GM19463 (cell line): ENCODE results near the gene HOXA5.

Experiments used
- ATAC-seq: cut with Tn5 transposase; IDR thresholded peaks from one replicate; pipeline ENCODE4 v1.9.1; 2021; ENCODE audit warnings: mild to moderate bottlenecking, moderate library complexity; ENCODE audit not compliant: unreplicated experiment

HOXA5 gene

DNA sequence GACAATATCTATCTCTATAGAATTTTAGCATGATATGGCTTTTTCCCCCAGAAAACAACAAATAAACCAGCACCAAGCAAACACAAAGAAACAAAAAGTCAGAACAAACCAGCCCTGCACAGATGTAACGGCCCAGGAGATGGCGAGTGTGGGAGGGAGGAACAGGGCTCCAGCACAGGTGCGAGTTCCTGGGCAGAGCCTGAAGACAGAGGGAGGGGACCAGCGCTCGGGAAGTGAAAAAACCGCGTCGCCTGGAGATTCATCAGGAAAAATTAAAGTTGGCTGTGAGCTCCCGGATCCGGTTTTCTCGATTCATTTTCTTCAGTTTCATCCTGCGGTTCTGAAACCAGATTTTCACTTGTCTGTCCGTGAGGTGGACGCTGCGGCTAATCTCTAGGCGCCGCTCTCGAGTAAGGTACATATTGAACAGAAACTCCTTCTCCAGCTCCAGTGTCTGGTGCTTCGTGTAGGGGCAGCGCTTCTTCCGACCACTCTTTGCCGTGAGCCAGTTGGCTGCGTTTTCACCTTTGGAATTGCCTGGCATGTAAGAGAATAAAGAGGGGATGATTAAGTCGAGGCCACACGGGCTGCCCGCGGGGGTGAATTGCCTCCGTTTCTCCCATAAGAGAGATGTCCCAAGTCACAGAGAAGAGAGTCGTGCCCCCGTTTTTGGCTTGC, 28.3 kb upstream of the HOXA5 start:
- no peak for ATAC-seq

DNA sequence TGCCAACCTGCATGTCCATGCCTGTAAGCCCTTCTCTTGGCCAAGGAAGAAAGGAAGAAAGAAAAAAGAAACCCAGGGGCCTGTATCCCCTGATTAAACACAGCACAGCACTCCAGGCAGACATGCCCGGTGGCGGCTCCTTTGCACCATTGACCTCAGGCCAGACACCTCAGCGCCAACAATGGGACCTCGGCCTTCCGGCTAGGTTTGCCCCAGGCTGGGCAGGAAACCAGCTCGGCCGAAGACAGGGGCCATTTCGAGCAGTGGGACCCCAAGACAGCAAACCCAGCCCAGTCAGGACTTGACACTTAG, 27.8 kb upstream of the HOXA5 start:
- no peak for ATAC-seq

DNA sequence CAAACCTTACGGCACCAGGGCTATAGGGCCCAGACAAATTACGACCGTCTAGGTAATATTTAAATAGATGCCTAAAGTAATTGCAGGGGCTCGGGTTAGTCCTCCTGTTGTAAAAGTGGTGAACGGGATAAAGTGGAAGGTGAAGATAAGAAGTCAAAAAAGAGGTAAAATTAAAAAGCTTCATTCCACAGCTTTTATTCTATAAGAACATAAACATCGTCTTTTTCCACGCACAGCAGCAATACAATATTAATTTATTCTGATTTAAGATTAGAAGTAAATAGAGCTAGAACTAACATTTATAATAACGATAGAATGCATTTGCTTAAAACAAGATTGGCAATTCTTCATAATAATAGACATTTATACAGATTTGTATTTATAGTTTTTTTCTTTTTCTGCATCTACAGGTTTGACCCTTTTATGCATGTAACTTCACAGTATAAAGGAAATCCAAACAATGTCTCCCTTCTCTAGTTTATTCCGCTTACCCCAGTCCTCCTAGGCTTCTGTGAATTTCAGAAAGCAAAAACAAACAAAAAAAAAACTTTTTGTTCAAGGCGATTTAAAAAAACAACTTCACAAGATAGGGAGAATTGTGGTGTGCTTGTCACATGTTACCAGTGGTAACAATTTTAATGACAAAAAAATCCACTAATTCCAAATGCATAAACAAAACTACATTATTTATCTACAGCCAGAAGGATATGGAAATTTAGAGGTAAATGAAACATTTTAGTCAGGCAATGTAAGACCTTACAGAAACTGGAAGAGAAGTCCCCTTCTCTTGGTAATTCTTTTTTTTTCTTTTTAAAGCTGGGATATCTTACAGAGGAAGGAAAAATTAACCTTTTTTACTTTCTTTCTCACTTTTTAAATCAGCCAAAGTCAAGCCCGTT, 27.2 kb upstream of the HOXA5 start:
- ATAC-seq = no peak

DNA sequence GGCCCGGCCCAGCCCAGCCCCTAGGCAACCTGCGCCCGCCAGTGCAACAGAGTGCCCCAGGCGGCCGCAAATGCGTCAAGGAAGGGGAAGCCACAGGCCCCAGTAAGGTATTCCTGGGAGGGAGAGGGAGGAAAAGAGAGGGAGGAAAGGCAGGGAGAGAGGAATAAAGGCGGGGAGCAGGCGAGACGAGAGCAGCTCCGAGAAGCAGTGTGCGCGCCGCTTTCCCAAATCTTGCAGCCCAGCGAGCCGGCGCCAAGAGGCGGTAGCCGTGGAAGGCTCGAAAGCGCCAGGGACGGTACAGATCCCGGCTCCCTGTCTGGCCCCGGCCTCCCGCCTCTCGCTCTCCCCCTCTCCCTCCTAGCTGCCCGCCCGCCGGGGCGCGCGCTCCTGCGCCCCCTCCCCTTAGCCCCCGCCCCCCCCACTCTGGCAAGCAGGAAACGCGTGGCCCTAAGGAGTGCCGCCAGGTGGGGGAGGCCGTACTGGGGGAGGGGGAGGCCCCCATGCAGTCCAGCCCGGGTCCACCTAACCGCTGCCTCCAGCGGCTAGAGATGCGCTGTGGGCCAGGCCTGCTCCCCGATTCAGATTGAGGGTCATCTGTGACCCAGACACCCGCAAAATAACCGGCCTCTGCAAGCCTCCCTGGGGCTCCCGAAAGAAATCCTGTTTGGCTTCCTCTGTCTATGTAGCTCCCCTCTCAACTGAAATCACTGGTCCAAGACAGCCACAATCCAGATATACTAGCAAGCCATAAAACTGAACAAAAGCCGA, 26.4 kb upstream of the HOXA5 start:
- ATAC-seq = no peak

DNA sequence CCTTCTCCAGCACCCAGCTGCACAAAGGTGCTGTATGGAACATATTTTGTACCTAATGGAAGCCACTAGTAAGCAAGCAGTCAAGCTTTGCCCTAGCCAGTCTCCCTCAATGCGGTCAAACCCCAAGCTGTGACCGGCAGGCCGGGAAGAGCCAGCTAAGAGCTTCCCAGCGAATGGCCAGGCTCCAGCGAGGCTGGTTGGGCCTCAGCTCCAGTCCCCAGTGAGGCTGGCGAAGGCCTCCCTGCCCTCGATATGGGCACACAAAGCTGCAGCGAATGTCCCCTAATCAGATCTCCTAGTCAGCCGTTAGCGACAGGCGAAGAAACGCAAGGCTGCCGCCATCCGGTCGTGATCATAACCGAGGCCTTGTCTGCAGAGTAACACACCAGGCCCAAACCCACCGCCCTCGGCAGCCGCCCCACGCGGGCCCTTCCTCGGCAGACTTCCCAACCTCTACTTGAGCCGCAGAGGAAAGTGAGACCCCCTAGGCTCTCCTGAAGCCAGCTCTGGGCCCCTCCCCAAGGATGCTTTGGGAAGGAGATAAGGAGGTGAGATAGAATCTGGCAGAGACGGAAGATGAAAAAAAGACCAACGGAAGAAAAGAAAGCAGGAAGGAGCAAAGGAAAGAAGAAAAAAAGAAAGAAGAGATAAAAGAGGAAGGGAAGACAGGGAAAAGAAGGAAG, 24.9 kb upstream of the HOXA5 start:
- no peak for ATAC-seq

DNA sequence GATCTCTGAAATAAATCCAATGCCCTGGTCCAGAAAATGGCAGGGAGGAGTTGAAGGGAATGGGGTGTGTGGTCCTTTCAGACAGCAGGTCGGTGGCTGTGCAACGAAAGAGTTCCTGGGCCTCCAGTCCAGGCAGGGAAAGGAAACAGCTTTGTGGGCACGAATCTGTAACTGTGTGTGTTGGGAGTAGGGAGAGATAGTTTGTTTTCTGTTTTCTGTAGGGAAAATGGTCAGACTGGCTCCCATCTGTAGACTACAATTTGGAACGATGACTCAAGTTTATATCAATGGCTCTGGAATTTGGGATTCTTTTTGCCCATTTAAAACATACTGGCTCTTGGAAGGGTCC, 24.4 kb upstream of the HOXA5 start:
- no peak for ATAC-seq

DNA sequence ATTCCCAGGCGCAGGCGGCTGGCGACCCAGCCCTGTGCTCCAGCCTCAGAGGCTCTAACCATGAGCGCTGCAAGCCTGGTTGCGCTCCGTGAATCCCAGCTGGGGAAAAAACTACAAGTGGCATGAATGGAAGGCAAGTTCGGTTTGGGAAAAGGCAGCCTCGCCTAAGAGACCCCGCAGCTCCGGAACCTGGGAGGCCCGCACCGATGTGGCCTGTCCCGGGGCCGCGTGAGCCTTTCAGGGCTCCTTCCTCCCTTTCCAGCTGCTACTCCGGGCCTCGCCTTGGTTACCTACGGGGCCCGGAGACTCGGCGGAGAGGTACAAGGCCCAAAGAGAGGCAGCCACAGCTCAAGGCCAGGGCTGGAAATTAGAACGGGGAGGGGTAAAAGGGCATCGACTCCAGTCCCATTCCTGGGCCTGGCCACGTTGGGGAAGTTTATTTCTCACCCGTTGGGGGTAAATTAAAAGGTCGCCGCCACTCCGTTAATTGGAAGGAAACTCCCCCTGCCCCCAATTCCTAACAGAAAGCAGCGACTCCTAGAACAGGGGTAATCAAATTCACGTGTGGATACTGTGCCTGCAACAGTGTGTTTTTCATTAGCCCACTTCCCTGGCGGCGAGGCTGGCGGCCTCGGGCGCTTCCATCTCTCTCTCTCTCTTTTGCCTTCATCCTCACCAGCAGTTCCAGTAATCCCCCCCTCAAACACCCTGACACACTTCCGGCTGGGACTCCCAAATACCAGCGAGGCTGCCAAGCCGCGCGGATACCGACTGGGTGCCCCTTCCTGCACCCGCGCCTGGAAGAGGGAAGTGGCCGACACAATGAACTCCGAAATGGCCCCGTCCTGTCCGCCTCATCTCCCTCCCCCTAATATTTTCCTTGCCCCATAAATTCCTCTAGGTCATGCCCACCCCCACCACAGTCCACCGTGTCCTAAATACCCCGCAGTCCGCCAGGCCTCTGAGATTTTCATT, 23.3 kb upstream of the HOXA5 start:
- ATAC-seq = no peak

DNA sequence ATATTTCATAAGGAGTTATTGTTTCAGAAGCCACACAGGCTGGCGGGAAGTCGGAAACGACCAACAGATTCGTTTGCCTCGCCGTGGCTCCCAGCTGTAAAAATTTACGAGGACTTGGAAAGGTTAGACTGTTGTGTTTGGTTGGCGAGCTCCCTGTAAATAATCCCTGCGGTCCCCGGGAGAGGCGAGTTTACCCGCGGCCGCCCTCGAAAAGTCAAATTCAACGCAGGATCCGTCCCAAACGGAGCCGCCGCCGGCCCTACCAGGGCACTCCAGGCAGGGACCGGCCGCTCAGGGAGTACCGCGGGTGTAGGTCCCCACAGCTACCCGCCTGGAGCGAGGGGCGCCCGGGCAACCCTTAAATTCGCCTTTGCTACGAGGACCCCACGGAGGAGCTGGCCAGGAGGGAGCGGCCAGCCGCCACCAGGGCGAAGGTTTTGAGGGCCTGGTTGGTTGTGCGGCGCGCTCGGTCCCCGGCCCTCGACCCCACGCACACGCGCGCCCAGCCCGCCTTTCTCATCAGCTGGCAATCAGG, 22.6 kb upstream of the HOXA5 start:
- ATAC-seq = no peak

DNA sequence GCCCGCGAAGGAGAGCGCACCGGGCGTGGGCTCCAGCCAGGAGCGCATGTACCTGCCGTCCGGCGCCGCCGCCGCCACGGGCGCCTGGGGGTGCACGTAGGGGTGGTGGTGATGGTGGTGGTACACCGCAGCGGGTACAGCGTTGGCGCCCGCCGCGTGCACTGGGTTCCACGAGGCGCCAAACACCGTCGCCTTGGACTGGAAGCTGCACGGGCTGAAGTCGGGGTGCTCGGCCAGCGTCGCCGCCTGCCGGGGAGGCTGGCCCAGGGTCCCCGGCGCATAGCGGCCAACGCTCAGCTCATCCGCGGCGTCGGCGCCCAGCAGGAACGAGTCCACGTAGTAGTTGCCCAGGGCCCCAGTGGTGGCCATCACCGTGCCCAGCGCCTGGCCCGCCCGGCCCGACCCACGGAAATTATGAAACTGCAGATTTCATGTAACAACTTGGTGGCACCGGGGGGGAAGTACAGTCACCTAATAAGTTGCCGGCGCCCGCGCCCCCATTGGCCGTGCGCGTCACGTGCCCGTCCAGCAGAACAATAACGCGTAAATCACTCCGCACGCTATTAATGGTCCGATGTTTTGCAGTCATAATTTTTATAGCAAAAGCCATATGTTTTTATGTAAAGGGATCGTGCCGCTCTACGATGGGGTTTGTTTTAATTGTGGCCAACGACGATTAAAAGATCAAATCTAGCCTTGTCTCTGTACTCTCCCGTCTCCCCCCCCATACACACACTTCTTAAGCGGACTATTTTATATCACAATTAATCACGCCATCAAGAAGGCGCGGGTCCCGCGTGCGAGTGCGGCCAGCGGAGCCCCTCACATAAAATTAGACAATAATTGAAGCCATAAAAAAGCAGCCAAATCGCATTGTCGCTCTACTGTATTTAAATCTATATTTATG, 21.9 kb upstream of the HOXA5 start, which contains the start of gene HOXA9:
TSS of gene HOXA9 (minus strand) at position 449 of the 907 bp plus-strand sequence. CDS start at position 369, 80 bp downstream.
- ATAC-seq = no peak

DNA sequence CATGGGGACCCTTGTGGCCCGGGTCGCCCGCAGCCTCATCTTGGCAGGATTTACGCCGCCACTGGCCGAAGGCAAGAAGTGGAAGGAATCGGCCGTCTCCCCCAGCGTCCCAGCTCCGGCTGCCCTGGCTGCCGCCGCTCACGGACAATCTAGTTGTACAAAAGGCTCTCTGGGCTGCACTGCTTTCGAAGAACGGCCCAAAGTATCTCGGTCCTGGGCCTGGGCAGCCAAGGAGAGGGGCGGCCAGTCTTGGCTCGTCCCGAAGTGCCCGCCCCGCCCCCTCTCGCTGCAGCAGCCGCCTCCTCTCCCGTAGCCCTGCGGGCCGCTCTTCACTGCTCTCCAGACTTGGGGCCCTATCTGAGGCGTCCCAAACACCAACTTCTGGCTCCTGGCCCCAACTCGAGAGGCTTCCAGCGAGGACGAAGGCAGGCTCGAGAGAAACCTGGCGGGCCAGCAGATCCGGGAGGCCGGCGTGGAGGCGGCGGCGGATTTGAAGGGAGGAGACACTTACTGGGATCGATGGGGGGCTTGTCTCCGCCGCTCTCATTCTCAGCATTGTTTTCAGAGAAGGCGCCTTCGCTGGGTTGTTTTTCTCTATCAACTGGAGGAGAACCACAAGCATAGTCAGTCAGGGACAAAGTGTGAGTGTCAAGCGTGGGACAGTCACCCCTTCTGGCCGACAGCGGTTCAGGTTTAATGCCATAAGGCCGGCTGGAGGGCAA, 21.0 kb upstream of the HOXA5 start:
- no peak for ATAC-seq

DNA sequence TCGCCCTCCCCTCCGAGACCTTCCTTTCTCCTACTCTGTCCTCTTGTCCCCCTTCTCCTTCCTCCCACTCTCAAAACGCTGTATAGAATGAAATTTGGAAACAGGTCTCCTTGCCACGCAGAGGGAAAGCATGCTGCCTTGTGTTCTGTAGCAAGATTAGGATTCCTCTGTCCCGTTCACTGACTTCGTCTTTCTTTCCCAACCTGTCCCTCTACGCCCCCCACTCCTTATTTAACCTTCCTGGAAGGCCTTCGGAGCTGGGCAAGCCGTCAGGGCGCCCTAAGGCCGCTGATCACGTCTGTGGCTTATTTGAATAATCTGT, 20.5 kb upstream of the HOXA5 start:
- ATAC-seq = no peak

DNA sequence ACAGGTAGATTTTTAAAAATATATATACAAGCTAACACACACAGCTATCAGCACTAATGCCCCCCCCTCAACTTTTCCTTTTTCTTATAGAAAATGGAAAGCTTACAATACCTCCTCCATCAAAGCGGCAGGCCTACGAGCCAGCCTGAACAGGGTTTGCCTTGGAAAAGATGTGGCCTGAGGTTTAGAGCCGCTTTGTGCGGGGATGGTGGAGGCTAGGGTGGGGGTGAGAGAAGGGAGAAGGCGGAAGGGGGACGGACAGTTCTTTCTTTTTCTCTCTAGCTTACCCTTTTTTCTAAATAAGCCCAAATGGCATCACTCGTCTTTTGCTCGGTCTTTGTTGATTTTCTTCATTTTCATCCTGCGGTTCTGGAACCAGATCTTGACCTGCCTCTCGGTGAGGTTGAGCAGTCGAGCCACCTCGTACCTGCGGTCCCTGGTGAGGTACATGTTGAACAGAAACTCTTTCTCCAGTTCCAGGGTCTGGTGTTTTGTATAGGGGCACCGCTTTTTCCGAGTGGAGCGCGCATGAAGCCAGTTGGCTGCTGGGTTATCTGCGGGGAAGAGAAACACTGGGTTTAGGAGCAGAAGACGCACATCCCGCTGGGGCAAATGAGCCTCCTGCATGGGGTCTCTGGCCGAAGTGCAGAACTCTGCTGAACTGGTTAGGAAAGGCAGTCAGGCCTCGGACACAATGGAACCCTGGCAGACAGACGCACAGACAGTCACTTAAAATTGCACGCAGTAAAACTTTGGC, 20.0 kb upstream of the HOXA5 start:
- ATAC-seq = no peak

DNA sequence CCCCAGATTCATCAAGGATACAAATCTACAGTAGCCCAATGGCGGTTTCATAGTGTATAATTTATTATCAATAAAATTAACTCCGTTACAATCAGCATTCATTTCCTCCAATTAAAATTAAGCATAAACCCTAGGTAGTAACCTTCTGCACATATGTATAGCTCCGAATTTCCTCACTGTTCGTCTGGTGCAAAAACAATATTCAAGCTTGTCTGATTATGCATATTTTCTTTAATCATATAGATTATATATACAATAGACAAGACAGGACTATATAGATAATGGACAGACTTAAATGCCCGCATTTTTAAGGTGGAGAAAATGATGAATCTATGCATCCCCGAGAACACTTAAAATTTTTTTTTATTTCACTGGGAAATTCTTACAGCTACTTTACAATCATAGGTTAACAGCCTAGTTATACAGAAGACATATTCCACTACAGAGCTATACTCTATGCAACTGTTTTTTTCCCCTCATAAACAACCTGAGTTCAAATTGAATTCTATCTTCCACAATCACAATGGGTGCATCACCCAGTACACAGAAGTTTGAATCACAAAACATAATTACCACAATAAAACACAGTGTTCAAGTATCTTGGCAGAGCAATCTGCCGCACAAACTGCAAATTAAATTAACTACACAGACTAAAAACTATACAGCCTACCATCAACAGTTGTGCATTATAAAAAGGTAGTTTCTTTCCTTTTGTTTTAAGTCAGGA, 19.2 kb upstream of the HOXA5 start:
- no peak for ATAC-seq

DNA sequence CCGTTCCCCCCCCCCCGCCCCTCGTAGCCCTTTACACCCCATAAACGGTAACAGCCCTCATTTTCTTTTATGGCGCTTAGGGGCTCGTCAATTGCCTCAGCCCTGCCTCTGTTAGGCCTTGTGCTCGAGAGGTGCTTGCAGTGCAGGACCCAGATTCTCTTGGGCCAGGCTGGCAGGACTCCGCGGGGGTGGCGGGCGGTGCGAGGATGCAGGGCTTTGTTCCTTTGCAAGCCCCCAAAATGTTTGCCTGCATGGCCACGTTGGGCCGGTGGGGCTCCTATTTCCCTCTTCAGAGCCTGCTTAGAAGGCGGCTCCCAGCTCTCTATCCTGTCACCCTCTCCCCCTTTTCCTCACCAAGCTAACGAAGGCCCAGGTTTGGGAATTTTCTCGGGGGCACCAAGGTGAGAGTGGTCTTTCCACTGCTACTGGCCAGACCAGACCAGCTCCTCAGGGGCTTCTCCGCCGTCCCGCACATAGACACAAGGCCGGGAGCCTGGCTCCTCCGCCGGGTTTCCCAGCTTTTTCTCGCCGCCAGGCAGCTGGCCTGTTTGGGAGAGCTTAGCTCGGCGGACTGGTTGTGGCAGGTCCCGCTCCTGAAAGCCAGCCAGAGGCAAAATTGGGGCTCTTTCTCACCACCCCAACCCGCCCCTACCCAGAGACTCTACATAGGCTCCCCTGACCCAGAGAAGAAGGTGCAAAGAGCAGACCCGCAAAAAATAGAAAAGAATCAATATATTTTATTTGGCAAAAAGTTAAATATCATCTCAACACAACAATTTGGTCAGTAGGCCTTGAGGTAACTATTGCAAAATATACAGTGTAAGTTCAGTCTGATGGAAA, 18.5 kb upstream of the HOXA5 start:
- no peak for ATAC-seq

DNA sequence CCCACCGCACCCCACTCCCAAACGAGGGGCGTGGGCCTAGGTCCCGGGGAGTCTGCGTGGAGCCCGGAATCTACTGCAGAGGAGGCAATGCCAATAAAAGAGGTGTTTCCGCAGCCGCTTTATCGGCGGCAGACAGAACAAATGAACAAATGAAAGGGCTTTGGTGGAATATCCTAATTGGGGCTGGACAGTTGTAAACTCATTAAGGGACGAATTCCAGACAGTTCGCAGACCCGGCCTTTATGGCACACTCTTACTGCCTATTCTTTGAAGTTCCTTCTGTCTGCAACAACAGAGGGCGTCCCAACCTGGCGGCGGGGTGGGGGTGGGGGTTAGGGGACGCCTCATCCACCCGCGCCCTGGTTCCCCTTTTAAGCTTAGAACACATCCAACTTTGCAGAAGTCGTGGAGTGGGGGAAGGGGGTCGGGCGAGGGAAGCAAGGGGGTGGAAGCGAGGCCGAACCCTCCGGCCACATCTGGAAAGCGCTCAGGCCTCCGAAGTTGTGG, 17.8 kb upstream of the HOXA5 start:
- no peak for ATAC-seq
